ENCODE data around the gene ARL15. TPM values are rescaled to one million over a fixed set of nuclear protein-coding genes. Genes with fewer than 3 reads are reported as not detected.

ARL15 gene
- total and polyA plus RNA-seq, 2 of the 8 experiments (the other 6 are each of a cell fraction or from before 2014, with no cell fraction given): 9.9 to 21.2 TPM

DNA sequence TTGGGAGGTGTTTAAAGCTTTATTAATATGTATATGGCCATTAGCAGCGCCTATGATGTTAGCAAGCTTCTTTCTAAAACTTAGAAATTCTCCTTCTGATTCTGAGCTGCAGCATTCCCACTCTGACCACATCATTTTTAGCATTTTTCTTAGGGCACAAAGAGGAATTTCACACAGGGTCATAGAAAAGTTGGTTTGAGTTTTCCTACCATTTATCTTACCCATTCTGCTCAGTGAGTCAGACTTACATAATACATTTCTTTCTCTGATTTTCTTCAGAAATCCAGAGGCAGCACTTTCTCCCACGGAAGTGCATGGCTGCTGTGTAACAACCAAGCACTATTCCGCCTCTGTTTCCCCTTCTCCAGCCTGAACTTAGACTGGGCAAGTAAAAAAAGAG is 246.6 kb downstream of the ARL15 start:
- ChIA-PET POLR2A (ENCODE audit: partially characterized antibody) (no interaction called here), CTCF (ENCODE audit: partially characterized antibody) (interaction anchor here (1.3 to 2.2 kb wide), 5 partner anchors 12 to 165 kb away, joined by 3 to 6 read pairs (median 3); no protein-coding TSS in a partner anchor)
- H4K8ac ChIP-seq (ENCODE audit: extremely low read depth, insufficient read depth, low read length): no peak overlapping the region
- peak overlapping the region; percentile 28; the same call in 1 of the 2 replicates for H2BK20ac ChIP-seq (ENCODE audit: low read length)
- no peak overlapping the region for H4K91ac ChIP-seq (replicated peaks; ENCODE audit: insufficient read length, low read length)
- H3K36me3 ChIP-seq (ENCODE audit: control insufficient read depth in 2 of 4, insufficient read depth in 4 of 4, low read length in 3 of 4): peaks cover 0 to 3% (median 0%) of the 10 kb centered on the region in 4 experiments; a peak in 1 of 8 replicates
- no peak overlapping the region for H3K9ac ChIP-seq (replicated peaks in 1 of 4; ENCODE audit: extremely low read depth in 1 of 4, low read depth in 3 of 4, low read length in 3 of 4)
- no peak overlapping the region for H4K5ac ChIP-seq (ENCODE audit: insufficient read length, low read depth, low read length)
- no peak overlapping the region for H2BK120ac ChIP-seq (replicated peaks; ENCODE audit: low read depth, low read length)
- H3K14ac ChIP-seq (ENCODE audit: insufficient read length): no peak overlapping the region
- no peak overlapping the region for H2AFZ ChIP-seq (ENCODE audit: low read length)
- H3K18ac ChIP-seq (ENCODE audit: extremely low read depth, low read length): no peak overlapping the region
- H3K4me3 ChIP-seq (ENCODE audit: extremely low read depth in 1 of 4, insufficient read depth in 2 of 4, low read depth in 3 of 4, low read length in 4 of 4): no peak overlapping the region
- H3K56ac ChIP-seq (replicated peaks; ENCODE audit: insufficient read length, low read depth, low read length): no peak overlapping the region
- H3K4ac ChIP-seq (replicated peaks; ENCODE audit: insufficient read length, low read depth, low read length): no peak overlapping the region
- no peaks in the 10 kb centered on the region for H3K27me3 ChIP-seq (replicated peaks in 1 of 4; ENCODE audit: control insufficient read depth in 3 of 4, extremely low read depth in 1 of 4, insufficient read depth in 3 of 4, low read length in 3 of 4)
- no peak for FAIRE-seq
- no peak overlapping the region for H2BK5ac ChIP-seq (ENCODE audit: low read depth, low read length)
- H3K23me2 ChIP-seq (ENCODE audit: low read depth, low read length): no peaks in the 10 kb centered on the region
- no peaks in the 10 kb centered on the region for H4K20me1 ChIP-seq (replicated peaks in 1 of 2; ENCODE audit: control insufficient read depth in 1 of 2, insufficient read depth in 2 of 2, low read length in 2 of 2)
- H3K4me1 ChIP-seq (replicated peaks in 1 of 4; ENCODE audit: control insufficient read depth in 3 of 4, insufficient read depth in 4 of 4, low read length in 3 of 4): peaks cover 0 to 4% (median 0%) of the 10 kb centered on the region in 4 experiments; a peak in 3 of 7 replicates
- H3K79me2 ChIP-seq (ENCODE audit: control insufficient read depth in 1 of 2, insufficient read depth in 2 of 2, low read length in 2 of 2): no peaks in the 10 kb centered on the region
- H3K4me2 ChIP-seq (ENCODE audit: insufficient read depth in 1 of 2, low read depth in 2 of 2, low read length in 2 of 2): no peak overlapping the region
- H2AK5ac ChIP-seq (ENCODE audit: low read depth, low read length): no peak overlapping the region
- WGBS, 2 experiments (ENCODE audit: extremely low coverage in 1 of 2, insufficient coverage in 1 of 2, insufficient read length in 1 of 2, insufficient replicate concordance in 2 of 2, low coverage in 1 of 2, low lambda C conversion rate in 2 of 2, missing lambda C conversion rate in 1 of 2): 85% methylated on average over 3 of the region's 3 CpGs; no CpG with 5 or more reads in 1 of the 2 experiments
- H3K79me1 ChIP-seq (ENCODE audit: low read depth, low read length): no peaks in the 10 kb centered on the region
- no peak overlapping the region for H3K27ac ChIP-seq (ENCODE audit: low read depth, low read length)
- H3K9me3 ChIP-seq (ENCODE audit: insufficient read depth in 2 of 2, low read depth in 1 of 2, low read length in 1 of 2): no peaks in the 10 kb centered on the region
- H2BK12ac ChIP-seq (ENCODE audit: low read depth, low read length): 0 out of 2 replicates have a peak overlapping the region, but pooled peaks have one; percentile 29
- H2BK15ac ChIP-seq (ENCODE audit: low read length): 0 out of 2 replicates have a peak overlapping the region, but pooled peaks have one; percentile 14
- DNase-seq (ENCODE audit: low read depth in 1 of 2, low spot score in 2 of 2): no peak
- no peak overlapping the region for H3K23ac ChIP-seq (ENCODE audit: insufficient read length)
- TF ChIP-seq CEBPB (IDR thresholded peaks at IDR 0.05; ENCODE audit: low read depth, low read length) (no peak), ZNF274 (IDR thresholded peaks at IDR 0.05; ENCODE audit: borderline replicate concordance, extremely low read depth, low read length) (no peak), RNF2 (IDR thresholded peaks at IDR 0.05; ENCODE audit: borderline replicate concordance, low read depth, low read length, missing control alignments, poor library complexity, severe bottlenecking) (no peak), SIX5 (IDR thresholded peaks at IDR 0.05; ENCODE audit: low read depth, low read length) (no peak), RBBP5 (IDR thresholded peaks at IDR 0.05; ENCODE audit: borderline replicate concordance, low read depth, low read length) (no peak), CBX5 (IDR thresholded peaks at IDR 0.05; ENCODE audit: low read depth, low read length) (no peak), RAD21 (IDR thresholded peaks at IDR 0.05 in 1 of 2, conservative IDR thresholded peaks at IDR 0.05 in 1 of 2; ENCODE audit: low read depth in 2 of 2, low read length in 2 of 2) (no peak), SAP30 (IDR thresholded peaks at IDR 0.05; ENCODE audit: insufficient read depth, insufficient replicate concordance, low read length) (no peak), CHD1 (IDR thresholded peaks at IDR 0.05; ENCODE audit: low read depth, low read length) (no peak), KDM1A (IDR thresholded peaks at IDR 0.05; ENCODE audit: borderline replicate concordance, low read length) (no peak), MAFK (IDR thresholded peaks at IDR 0.05; ENCODE audit: low read depth, low read length) (no peak)
- TF ChIP-seq, protein P1, sequence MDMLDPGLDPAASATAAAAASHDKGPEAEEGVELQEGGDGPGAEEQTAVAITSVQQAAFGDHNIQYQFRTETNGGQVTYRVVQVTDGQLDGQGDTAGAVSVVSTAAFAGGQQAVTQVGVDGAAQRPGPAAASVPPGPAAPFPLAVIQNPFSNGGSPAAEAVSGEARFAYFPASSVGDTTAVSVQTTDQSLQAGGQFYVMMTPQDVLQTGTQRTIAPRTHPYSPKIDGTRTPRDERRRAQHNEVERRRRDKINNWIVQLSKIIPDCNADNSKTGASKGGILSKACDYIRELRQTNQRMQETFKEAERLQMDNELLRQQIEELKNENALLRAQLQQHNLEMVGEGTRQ (IDR thresholded peaks at IDR 0.05; ENCODE audit: low read length): no peak

Measured in H1 (cell line).